Panc1 (cell line): Measurements from ENCODE around the gene EXPH5. TPM values are rescaled to one million over a fixed set of nuclear protein-coding genes. Genes with fewer than 3 reads are reported as not detected.
A peak's percentile ranks its signal among the peaks of the same experiment; 100 is the strongest.

ENCODE experiments used
- ATAC-seq: fragments of 200-7000 bp; cut with Tn5 transposase; 2 replicates; pipeline ENCODE4 v1.9.1; 2020; ENCODE audit warnings: mild to moderate bottlenecking, moderate library complexity
- BruUV-seq: library from RNA; stranded (reverse); fragments of 400-500 nt; replicated peaks from 2 replicates; lab custom pipeline; 2021; lab: Mats Ljungman, UMichigan
- CTCF ChIA-PET: fragments of 300-600 bp; sonication (Branson Sonifier 250); formaldehyde crosslinking; loops from one replicate; lab custom pipeline; 2022; ENCODE audit warnings: antibody characterized with exemption; lab: Charles Lee
- POLR2A ChIA-PET: fragments of 300-600 bp; sonication (Branson Sonifier 250); formaldehyde crosslinking; loops from one replicate; lab custom pipeline; 2022; ENCODE audit warnings: antibody characterized with exemption; lab: Charles Lee
- DNase-seq: peaks from one replicate; pipeline ENCODE4 v3.0.0-alpha.2; 2010; ENCODE audit warnings: low read depth, low spot score
- H3K27ac ChIP-seq: 2 replicates; pipeline ENCODE4 v1.5.1; 2011; ENCODE audit warnings: mild to moderate bottlenecking, low read length, inconsistent platforms
- H3K27me3 ChIP-seq: fragments of 200-500 bp; sonication (Bioruptor generic); 2 replicates; pipeline ENCODE4 v1.6.0; 2014; ENCODE audit warnings: low read length, inconsistent platforms; ENCODE audit not compliant: control insufficient read depth, insufficient read depth
- H3K36me3 ChIP-seq: fragments of 200-500 bp; sonication (Bioruptor generic); 2 replicates; pipeline ENCODE4 v1.5.1; 2014; ENCODE audit warnings: inconsistent platforms, mild to moderate bottlenecking, low read length, moderate library complexity; ENCODE audit not compliant: control insufficient read depth, insufficient read depth
- H3K4me1 ChIP-seq: 2 replicates; pipeline ENCODE4 v1.5.1; 2011; ENCODE audit warnings: inconsistent platforms, mild to moderate bottlenecking, low read length, moderate library complexity; ENCODE audit not compliant: control insufficient read depth, insufficient read depth
- H3K4me3 ChIP-seq, 2 experiments: 2 replicates each; pipeline ENCODE4 v1.5.1; 2011 to 2012; ENCODE audit warnings: low read depth in 2 of 2, low read length in 2 of 2, mild to moderate bottlenecking in 2 of 2, inconsistent platforms in 1 of 2, moderate library complexity in 1 of 2
- H3K9me3 ChIP-seq: fragments of 200-500 bp; sonication (Bioruptor generic); 2 replicates; pipeline ENCODE4 v1.5.1; 2014; ENCODE audit warnings: low read depth, mild to moderate bottlenecking, inconsistent platforms, low read length, moderate library complexity; ENCODE audit not compliant: control insufficient read depth, insufficient read depth
- CTCF ChIP-seq: fragments of 450-650 bp; IDR thresholded peaks from 2 replicates; pipeline ENCODE4 v1.5.1; 2017; ENCODE audit warnings: mild to moderate bottlenecking
- POLR2AphosphoS5 ChIP-seq: IDR thresholded peaks from 2 replicates; pipeline ENCODE4 v1.6.1; 2012; ENCODE audit warnings: mild to moderate bottlenecking, low read depth, low read length, moderate library complexity
- SIN3A ChIP-seq: IDR thresholded peaks from 2 replicates; pipeline ENCODE4 v1.6.1; 2012; ENCODE audit warnings: low read depth, mild to moderate bottlenecking, low read length, moderate library complexity, borderline replicate concordance; ENCODE audit not compliant: insufficient read depth
- TCF7L2 ChIP-seq: IDR thresholded peaks from 2 replicates; pipeline ENCODE4 v1.6.1; 2011; ENCODE audit warnings: mild to moderate bottlenecking, low read depth, low read length, inconsistent platforms
- in situ Hi-C: cut with HindIII; loops from 2 replicates; pipeline ENCODE4 v1.10.0; 2016; ENCODE audit warnings: low sequenced_read_pairs, low pct_unique_long_range_greater_than_20kb
- intact Hi-C: fragments of 100-400 bp; cut with micrococcal nuclease; formaldehyde crosslinking; loops from one replicate; pipeline ENCODE4 v1.10.0; 2022; ENCODE audit not compliant: unreplicated experiment
- total RNA-seq: library from RNA; stranded (reverse); gene quantifications from one replicate; pipeline ENCODE4 v1.2.1, GENCODE V29; 2021; ENCODE audit not compliant: unreplicated experiment
- TF ChIP-seq, protein P1 (sequence below), 2 experiments: IDR thresholded peaks; 2 replicates each; pipeline ENCODE4 v1.6.1; 2011 to 2012; ENCODE audit warnings: low read depth in 2 of 2, control low read depth in 1 of 2, low read length in 1 of 2, mild to moderate bottlenecking in 1 of 2, moderate library complexity in 1 of 2; ENCODE audit not compliant: insufficient read depth in 1 of 2

The EXPH5 gene
- total RNA-seq, 1 experiment from 2014 or later, result 0.85 TPM

- Histone ChIP-seq H3K36me3 (no peaks in the 10 kb centered on the region), H3K9me3 (no peaks in the 10 kb centered on the region), H3K27me3 (no peaks in the 10 kb centered on the region), H3K27ac (0 out of 2 replicates have a peak overlapping the region, but pooled peaks have one; percentile 12), H3K4me1 (peaks cover 3% of the 10 kb centered on the region; the same call in 1 of the 2 replicates), H3K4me3 (no peak overlapping the region)
- CTCF ChIA-PET, result no interaction called here
- no peak for DNase-seq
- POLR2A ChIA-PET, result no interaction called here
- TF ChIP-seq POLR2AphosphoS5 (no peak), SIN3A (no peak), CTCF (no peak), TCF7L2 (no peak)
- TF ChIP-seq, protein P1, sequence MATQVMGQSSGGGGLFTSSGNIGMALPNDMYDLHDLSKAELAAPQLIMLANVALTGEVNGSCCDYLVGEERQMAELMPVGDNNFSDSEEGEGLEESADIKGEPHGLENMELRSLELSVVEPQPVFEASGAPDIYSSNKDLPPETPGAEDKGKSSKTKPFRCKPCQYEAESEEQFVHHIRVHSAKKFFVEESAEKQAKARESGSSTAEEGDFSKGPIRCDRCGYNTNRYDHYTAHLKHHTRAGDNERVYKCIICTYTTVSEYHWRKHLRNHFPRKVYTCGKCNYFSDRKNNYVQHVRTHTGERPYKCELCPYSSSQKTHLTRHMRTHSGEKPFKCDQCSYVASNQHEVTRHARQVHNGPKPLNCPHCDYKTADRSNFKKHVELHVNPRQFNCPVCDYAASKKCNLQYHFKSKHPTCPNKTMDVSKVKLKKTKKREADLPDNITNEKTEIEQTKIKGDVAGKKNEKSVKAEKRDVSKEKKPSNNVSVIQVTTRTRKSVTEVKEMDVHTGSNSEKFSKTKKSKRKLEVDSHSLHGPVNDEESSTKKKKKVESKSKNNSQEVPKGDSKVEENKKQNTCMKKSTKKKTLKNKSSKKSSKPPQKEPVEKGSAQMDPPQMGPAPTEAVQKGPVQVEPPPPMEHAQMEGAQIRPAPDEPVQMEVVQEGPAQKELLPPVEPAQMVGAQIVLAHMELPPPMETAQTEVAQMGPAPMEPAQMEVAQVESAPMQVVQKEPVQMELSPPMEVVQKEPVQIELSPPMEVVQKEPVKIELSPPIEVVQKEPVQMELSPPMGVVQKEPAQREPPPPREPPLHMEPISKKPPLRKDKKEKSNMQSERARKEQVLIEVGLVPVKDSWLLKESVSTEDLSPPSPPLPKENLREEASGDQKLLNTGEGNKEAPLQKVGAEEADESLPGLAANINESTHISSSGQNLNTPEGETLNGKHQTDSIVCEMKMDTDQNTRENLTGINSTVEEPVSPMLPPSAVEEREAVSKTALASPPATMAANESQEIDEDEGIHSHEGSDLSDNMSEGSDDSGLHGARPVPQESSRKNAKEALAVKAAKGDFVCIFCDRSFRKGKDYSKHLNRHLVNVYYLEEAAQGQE (IDR thresholded peaks at IDR 0.05; ENCODE audit: insufficient read depth in 1 of 2, low read depth in 2 of 2, low read length in 1 of 2), result no peak
- in situ Hi-C loops, result no loop called here
- BruUV-seq, result no TSS peak
- ATAC-seq, result peak; percentile 81
- intact Hi-C loops, result no loop called here
Measured at GRCh38 chr11:108609682-108610081, 16.1 kb upstream of the EXPH5 start.

GRCh38 chr11:108608548-108608947, 15.0 kb upstream of the EXPH5 start:
- H3K9me3 ChIP-seq, result no peaks in the 10 kb centered on the region
- H3K27me3 ChIP-seq, result no peaks in the 10 kb centered on the region
- H3K4me3 ChIP-seq, result no peak overlapping the region
- peaks cover 3% of the 10 kb centered on the region; the same call in 1 of the 2 replicates for H3K4me1 ChIP-seq
- intact Hi-C loops, result no loop called here
- TF ChIP-seq TCF7L2 (no peak), CTCF (no peak), SIN3A (no peak), POLR2AphosphoS5 (no peak)
- TF ChIP-seq, protein P1 (IDR thresholded peaks at IDR 0.05; ENCODE audit: insufficient read depth in 1 of 2, low read depth in 2 of 2, low read length in 1 of 2), result no peak
- ChIA-PET POLR2A (interaction anchor here (0.6 kb wide), 1 partner anchor 444 kb away, joined by 3 read pairs; no protein-coding TSS in a partner anchor), CTCF (no interaction called here)
- in situ Hi-C loops, result no loop called here
- ATAC-seq, result no peak
- H3K27ac ChIP-seq, result no peak overlapping the region
- BruUV-seq, result no TSS peak
- DNase-seq, result no peak
- no peaks in the 10 kb centered on the region for H3K36me3 ChIP-seq
